HL-60/S4 (cell line): Measurements from ENCODE around the gene SATB2.

Source experiments
- in situ Hi-C: fragments of 300-500 bp; cut with MboI; formaldehyde crosslinking; loops from 2 replicates; pipeline ENCODE4 v1.14.3; 2022; ENCODE audit warnings: low sequenced_read_pairs

Gene SATB2

DNA sequence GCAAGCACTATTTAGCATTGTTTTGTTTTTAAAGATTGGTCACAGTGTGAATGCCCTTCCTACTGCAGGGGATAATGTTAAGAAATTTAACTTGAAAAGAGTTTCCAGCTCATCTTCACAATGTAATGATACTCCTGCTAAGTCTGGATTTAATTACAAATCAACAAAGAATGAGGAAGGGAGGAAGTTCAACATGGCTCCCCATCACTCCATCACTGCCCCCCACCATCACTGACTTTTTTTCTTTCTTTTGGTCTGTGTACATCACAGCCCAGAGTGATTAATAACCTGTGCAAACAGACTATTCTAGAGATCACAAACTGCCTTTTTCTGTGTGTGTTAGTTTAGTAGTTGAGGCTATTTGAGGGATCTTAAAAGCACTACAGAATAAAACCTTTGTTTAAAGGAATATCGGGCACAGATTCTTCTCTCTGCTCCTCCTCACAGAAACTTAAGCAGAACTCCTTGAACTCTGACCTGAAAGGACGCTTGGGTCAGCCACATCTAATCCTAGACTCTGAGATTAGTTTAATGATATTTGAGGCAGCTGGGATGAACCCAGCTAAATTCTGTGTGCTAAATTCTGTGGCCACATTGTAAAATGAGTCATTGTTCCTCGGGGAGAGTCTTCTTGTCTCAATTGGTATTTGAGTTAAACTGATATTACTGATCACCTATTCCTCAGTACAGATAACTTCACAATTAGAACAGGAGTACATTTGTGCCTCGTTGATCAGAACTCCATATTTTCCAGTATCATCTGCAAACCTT, 47.8 kb downstream of the SATB2 start:
- in situ Hi-C loops, result no loop called here

DNA sequence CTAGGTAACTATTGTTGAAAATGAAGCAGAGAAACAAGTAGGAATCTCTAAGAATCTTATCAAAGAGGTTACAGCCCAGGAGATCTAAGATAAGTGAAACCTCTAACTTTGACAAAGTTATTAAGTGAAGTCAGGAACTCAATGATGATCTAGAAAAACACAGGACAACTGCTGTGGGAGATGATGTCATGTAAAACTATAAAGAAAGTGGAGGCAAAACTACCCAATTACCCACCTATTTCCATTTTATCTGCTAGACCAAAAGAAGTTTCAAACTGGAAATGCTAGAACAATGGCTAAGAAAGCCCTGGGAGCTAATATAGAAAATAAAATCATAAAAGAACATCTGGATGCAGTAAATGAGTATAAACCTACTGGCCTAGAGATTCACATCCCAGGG, 50.3 kb downstream of the SATB2 start:
- in situ Hi-C loops, result no loop called here

DNA sequence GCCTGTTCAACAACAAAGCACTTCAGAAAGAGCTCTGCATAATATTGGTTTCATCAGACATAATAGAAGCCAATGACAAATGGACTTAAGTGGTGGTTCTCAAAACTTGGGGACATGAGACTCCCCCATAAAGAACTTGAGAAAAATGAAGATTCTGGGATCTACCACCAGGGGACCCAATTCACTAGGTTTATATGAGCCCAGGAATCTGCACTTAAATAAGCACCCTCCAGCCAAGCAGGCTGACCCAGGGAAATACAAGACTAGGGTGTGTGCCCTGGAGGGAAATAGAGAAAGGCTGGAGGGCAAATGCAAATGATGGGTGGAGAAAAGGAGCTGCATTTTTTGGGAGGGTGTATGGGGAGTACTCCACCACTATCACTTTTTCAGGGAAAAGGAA, 52.5 kb downstream of the SATB2 start:
- in situ Hi-C loops, result no loop called here

DNA sequence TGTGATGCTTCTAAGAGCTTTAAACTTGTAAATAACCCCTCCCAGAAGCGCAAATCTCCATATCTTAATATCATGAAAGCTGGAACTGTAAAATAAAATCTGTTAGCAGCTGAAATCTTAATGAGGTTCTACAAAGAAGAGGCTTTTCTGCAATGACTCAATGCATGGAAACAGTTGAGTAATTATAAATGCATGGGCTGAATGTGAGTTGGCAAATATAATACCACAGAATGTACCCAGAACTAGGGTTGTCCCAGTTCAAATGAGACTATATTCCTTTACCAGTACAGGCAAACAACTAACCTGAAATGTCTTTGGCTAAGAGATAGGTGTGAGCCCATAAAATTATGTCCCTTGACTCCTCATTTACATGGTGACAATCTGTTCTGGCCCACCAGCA, 52.9 kb downstream of the SATB2 start:
- in situ Hi-C loops, result no loop called here

DNA sequence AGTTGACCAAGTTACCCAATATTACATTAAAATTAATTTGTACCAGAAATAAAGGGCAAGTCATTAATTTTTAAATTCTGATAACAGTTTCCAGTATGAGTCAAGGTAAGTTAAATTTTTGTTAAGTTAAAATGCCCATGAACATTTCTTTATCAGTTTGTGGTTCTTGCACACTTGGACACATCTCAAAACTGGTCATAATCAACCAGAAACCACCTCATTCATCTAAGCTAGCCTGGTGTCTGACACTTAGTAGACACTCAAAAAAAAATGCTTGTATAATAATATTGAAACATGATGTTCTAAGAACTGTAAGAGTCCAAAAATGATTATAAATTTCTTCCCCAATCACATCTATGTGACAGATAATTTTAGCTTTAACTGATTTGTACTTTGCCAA, 62.4 kb downstream of the SATB2 start:
- in situ Hi-C loops, result no loop called here

DNA sequence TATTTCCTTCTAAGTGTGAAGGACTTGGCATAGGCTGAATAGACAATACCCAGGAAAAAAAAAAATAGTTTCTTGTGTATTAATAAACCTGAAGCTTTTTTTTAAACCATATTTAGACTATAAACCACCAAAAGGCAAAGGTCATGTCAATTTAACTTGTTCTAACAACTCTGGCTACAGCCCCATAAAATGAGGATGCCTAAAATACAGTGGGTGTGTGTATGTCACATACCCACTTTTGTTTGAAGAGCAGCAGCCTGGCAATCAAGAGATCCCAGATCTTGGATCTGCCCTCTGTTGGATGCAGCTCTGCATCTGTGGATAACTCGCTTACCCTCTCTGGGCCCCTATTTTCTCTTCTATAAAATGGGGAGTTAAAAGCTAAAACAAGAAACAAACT, 65.4 kb downstream of the SATB2 start:
- in situ Hi-C loops, result no loop called here

DNA sequence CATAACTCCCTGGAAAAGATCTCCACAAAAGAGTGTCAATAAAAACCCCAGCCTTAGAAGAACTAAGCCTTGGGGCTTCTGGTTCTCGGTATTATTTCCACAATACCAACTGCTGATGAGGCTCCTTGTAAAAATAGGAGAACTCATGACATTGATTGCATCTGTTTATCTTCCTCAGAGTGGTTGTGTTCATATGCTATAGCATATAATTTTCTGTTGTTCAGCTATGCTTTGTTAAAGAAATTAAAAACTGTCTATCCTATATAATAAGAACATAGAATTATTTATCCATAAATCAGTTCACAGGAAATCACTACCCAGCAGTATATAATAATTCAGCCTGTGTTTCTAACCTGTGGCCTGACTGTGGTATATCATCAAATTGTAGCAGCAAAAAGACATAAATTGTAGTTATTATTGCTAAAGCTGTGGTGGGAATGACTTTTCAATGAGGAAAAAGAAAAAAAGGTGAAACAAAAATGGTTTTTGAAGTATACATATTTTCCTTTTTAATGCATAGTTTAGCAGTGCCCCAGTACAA, 68.9 kb downstream of the SATB2 start:
- in situ Hi-C loops, result no loop called here

DNA sequence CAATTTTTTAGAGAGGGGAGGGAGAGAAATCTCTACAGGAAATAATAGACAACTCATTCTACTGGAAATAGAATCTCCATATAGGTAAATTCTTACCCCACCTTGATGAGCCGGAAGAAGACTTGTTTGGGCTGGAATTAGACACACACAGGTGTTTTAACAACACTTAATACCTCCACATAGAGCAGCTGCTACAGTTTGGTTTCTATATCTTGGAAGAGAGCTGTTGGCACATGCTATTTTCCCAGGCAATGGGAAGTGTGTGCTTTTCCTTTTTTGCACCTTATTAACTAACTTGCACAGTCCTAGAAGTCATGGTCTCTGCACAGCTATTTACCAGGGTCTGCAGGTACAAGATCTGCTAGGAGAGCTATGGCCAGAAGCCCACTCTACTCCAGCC, 73.7 kb downstream of the SATB2 start:
- in situ Hi-C loops, result no loop called here

DNA sequence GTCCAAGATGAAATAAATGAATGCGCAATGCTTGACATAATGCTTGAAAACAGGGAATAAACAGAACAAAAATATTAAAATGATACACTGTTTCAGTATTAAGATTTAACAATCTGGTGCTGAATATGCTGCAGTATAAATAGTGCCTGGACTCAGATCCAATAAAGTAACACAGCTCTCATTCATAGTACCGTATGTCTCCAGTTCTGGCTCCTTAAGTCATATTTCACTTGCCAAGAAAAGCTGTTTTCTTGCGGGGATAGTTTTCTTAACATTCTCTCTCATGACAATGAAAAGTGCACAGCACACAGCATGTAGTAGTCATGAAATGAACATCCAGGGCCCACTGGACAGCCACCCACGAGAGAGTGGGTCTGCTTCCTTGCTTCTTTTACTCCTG, 74.7 kb downstream of the SATB2 start:
- in situ Hi-C loops, result no loop called here

DNA sequence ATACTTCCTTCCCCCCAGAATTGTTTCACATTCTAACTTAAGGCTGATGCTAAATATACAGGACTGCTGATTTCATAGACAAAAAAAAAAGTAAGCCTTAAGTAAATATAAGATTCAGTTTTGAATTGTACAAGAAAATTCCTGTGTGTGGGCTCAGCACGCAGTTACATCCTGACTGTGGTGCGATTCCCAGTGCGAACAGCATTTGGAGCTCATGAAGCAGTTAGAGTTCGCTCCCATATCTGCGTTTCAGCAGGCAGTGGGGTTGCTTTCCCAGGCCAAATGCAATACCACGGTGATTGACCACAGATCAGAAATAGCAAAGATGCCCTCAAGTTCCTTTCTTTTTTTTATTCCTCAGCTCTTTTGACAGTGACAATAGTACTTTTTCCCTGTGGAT, 75.6 kb downstream of the SATB2 start:
- in situ Hi-C loops, result no loop called here

DNA sequence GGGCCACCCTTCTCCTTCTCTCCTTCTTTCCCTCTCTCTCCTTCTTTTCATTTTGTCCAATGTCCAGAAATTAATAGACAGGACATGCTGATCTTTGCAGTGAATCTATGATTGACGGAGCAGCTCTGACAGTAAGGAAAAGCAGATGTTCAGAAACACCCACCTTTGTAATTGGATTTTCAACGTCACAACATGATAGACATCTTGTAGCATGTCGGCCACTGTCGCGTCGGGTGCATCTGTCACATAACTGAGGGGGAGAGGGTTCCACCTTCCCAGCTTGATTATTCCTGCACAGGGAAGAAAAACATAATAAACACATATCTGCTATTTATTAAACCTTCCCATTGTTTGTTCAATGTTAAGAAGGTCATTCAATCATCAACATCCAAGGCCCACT, 76.2 kb downstream of the SATB2 start:
- in situ Hi-C loops, result no loop called here

DNA sequence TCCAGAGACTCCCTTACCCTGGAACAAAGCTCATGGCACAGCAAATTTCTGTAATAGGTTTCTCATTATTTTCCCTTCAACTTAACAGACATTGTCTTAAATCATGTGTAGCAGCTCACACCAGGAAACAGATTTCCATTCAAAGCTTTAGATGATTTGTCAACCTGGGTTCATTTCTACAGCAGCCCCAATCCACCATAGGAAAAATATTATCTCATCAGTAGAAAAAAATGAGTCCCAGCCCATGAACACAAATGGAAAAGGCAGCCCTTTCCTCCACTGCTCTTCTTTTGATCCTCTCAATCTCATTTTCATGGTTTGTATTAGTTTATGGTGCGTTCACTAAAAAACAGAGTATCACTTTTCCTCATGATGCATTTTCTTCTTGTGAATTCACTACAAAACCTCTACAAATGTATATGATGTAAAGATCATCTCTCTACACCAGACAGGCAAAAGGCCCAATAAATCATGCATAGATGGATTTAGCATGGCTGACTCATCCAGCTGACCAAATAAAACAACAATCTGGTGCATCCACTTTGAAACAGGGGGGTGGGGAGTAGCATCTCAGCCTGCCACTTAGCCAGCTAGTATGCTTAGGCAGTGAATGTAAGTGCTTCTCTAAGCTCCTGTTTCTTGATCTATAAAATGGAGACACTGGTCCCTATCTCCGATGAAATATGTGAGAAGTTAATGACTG, 78.6 kb downstream of the SATB2 start:
- in situ Hi-C loops, result no loop called here

DNA sequence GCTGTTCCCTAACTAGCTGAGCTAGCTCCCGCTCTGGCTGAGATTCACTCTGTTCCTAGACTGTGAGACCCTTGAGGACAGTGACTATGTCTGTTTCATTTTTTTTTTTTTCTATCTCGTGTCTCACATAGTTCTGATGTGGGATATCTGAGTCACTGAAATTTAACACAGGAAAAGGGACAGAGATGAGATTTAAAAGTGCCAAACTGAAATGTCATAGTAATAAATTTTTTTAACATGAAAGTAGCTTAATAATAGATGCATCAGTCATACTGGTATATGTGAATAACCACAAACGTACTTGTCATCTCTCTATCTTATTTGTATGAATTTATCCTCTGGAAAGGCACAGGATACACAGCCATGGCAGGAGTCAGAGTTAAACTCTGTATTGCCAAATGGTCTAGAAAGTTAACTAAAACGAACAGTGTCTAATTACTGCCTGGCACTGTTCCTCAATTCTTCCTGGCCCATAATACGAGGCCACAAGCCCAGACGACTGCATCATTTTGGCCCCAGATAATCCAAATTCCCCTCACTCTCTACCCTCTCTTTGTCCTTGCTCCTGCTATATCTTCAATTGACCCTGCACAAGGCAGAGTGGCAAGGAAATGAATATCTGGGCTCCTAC, 87.5 kb downstream of the SATB2 start:
- in situ Hi-C loops, result no loop called here

DNA sequence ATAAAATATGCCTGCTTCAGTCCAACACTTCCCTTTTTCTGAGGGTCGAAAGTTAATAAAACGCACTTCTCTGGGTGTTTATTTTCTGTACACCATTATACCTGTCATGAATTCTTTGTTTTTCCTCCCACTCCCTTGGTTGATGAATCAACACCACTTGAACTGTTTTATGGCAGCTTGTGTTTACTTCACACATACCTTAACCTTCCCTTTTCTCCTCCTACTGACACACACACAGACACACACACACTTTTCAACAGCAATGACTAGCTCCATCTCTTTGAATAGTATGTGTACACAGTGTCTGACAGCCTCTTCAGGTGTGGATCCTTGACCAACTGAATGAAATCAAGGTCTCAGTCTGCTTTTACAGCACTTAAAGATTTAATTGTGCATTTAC, 91.3 kb downstream of the SATB2 start:
- in situ Hi-C loops, result no loop called here

DNA sequence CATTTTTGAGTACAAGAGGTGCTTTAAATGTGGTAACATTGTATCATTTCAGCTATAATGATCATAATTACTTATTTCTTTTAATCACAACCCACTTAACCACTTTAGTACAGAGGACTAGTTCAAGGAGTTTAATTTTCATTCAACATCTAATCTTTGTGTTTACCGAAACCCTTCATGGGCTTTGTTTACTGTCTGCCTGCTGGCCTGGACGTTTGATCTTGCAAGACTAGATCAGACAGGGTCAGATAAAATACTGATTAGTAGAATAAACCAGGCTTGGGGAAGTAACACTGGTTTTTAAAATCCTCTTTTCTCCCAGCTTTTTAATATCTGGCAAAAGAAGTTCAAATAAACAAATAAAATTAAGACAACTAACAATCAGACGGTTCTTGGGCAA, 93.6 kb downstream of the SATB2 start:
- in situ Hi-C loops, result no loop called here

DNA sequence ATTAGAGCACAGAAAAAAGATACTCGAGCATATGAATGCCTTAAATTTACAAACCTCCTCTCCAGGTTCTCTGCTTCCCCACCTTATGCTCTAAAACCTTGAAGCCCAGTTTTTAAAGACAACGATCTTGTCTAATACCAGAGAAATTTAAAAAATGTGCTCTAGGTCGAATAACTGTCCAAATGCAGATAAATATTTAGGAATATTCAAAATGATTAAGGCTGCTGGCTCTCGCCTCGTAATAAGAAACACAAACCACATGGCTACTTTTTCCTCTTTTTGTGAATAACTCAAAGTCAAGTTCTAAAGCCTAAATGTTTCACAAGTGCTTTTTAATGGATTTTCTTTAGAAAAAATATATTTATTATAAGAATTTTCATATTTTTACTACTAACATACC, 101.3 kb downstream of the SATB2 start:
- in situ Hi-C loops, result no loop called here

DNA sequence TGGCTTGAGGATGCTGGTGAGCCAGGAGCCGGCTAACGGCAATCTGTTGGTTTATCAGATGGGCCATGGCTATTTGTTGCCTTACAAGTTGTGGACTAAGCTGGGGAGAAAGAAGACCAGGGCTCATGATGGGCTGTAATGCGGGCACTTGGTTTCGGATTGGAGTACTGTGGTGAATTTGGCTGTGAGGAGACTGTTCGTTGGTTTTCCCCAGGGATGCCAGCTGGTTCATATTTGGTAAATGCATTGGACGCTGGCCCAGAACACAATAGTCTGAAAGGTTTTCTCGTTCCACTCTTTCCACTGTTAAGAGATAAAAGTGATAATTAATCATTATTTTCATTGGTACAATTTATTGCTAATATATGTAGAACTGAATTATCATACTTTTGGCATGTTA, 108.9 kb downstream of the SATB2 start:
- in situ Hi-C loops, result no loop called here

DNA sequence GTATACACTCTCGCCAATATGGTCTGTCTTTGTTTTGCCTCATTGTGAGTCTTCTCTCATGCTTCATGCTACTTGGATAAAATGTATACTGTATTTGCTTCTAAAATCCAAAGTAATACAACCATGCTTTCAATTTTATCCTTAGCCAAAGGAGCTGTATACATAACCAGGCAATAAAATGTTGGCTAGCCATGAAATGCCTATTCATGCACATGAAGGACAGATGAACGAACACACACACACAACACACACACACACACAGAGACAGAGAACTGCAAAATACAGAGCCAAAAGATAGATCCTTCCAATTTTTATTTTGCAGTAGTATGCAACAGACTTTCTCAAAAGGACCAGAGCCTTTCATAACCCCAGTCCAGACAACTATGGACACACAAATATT, 113.7 kb downstream of the SATB2 start:
- in situ Hi-C loops, result no loop called here

DNA sequence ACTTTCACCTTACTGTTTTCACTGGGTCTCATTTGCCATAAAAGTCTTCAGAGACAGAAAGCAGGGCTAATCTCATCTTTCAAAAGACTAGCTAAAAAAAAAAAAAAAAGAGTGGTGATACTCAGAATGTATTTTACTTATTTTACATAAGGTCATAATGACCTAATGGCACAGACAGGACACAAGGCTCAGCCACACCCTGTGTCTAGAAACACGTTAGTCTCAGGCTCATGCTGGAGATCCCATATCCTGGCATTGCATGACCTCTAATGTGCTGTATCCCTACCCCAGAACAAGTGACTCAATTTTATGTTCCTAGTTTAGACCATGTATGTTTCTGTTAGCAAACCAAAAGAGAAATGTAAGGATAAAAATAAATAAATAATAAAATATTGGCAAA, 115.4 kb downstream of the SATB2 start:
- in situ Hi-C loops, result no loop called here

DNA sequence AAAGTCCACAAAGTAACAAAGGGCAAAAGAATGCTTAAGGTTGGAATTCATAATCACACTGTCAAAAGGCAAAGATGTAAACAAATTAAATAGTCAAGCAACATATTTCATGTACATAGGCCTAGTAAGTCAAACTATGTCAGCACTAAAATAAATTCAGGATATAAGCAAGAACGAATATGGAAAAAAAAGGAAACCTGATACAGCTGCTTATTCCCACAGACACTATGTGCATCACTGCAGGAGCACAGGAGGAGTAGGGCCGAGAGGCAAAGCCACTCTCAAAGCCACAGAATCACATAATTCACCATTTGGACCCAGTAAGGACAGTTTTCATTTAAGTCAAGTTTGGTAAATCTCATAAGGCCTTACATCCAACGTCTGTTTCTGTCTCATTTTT, 116.6 kb downstream of the SATB2 start:
- in situ Hi-C loops, result no loop called here

DNA sequence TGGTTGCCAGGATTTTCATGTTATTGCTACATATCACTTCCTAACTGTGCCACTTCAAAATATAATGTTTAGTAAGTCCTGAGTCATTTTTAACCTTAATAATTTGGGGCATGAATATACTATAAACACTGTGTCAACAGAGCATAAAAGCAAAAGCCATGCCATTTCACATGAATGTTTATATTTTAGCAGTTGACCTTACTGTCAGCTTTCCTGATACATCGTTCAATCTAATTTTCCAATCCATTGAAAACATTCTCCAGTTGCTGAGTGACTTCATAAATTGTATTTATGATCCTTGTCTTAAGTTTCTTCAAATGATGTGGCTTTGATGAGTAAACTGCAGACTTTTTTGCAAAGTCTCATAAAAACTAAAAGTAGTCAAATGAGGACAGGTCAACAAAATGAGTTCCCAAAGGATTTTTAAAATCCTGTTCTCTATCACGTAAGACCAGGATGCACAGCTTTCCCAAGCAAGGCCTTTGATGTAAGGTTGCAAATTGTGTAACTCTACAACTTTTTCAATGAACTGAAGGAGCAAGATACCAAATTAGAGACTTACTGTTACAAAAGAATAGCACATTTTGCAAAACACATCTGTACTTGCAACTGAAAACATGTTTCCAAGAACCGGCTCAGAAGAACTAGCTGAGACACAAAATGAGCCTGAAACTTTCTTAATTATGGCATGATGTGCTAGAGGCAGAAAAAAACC, 117.7 kb downstream of the SATB2 start:
- in situ Hi-C loops, result no loop called here
